Karpas-422 (cell line): ENCODE results near the gene RIPOR2. TPM values are rescaled to one million over a fixed set of nuclear protein-coding genes. Genes with fewer than 3 reads are reported as not detected.

Source experiments
- DNase-seq: peaks from one replicate; pipeline ENCODE4 v3.0.0-alpha.2; 2015
- H2AFZ ChIP-seq: fragments of 200-600 bp; sonication (generic); 2 replicates; pipeline ENCODE4 v1.6.1; 2014; ENCODE audit warnings: antibody characterized with exemption, low read length, mixed read lengths
- H3K27ac ChIP-seq: fragments of 200-600 bp; sonication (generic); 2 replicates; pipeline ENCODE4 v1.5.1; 2014; ENCODE audit warnings: mild to moderate bottlenecking, low read length, moderate library complexity
- H3K27me3 ChIP-seq: fragments of 200-600 bp; sonication (generic); 2 replicates; pipeline ENCODE4 v1.6.1; 2014; ENCODE audit warnings: low read length, mixed read lengths
- H3K36me3 ChIP-seq: fragments of 200-600 bp; sonication (generic); 2 replicates; pipeline ENCODE4 v1.6.1; 2014; ENCODE audit warnings: low read length, mixed read lengths; ENCODE audit not compliant: insufficient read depth
- H3K4me1 ChIP-seq: fragments of 200-600 bp; sonication (generic); 2 replicates; pipeline ENCODE4 v1.6.1; 2014; ENCODE audit warnings: mild to moderate bottlenecking, low read length, mixed read lengths
- H3K4me2 ChIP-seq: fragments of 200-600 bp; sonication (generic); 2 replicates; pipeline ENCODE4 v1.6.1; 2014; ENCODE audit warnings: low read length, low read depth, mild to moderate bottlenecking; ENCODE audit not compliant: poor library complexity, severe bottlenecking
- H3K4me3 ChIP-seq: fragments of 200-600 bp; sonication (generic); 2 replicates; pipeline ENCODE4 v1.5.1; 2014; ENCODE audit warnings: mild to moderate bottlenecking, antibody characterized with exemption, low read length, mixed read lengths
- H3K79me2 ChIP-seq: fragments of 200-600 bp; sonication (generic); 2 replicates; pipeline ENCODE4 v1.6.1; 2014; ENCODE audit warnings: mild to moderate bottlenecking, low read length, mixed read lengths
- H3K9ac ChIP-seq: fragments of 200-600 bp; sonication (generic); 2 replicates; pipeline ENCODE4 v1.6.0; 2014; ENCODE audit warnings: low read length
- H3K9me2 ChIP-seq: fragments of 200-600 bp; sonication (generic), shearing (Covaris generic); replicated peaks from 2 replicates; pipeline ENCODE4 v1.6.0; 2014; ENCODE audit warnings: mild to moderate bottlenecking, low read length, moderate library complexity; ENCODE audit not compliant: insufficient read depth
- H3K9me3 ChIP-seq: fragments of 300-700, 200-600 bp; sonication (generic); 2 replicates; pipeline ENCODE4 v1.6.1; 2014; ENCODE audit warnings: low read length, mixed read lengths
- H4K20me1 ChIP-seq: fragments of 200-600 bp; sonication (generic); 2 replicates; pipeline ENCODE4 v1.6.1; 2014; ENCODE audit warnings: mild to moderate bottlenecking, antibody characterized with exemption, low read length, low read depth; ENCODE audit not compliant: insufficient read depth
- total RNA-seq: library from RNA; depleted of rRNA; stranded (reverse); fragments of >200 nt; shearing (Covaris generic); gene quantifications from 2 replicates; pipeline ENCODE4 v1.2.3, GENCODE V29; 2014; ENCODE audit warnings: low replicate concordance

RIPOR2 gene
- total RNA-seq, 1 experiment from 2014 or later, result 72.1 TPM

- Histone ChIP-seq H3K36me3 (peaks cover 62% of the 10 kb centered on the region), H4K20me1 (no peaks in the 10 kb centered on the region)
- no peak for DNase-seq
These were observed 113.1 kb downstream of the RIPOR2 start for GRCh38 chr6:24822696-24823095.

GRCh38 chr6:24821860-24822444 is 113.8 kb downstream of the RIPOR2 start:
- no peaks in the 10 kb centered on the region for H3K27me3 ChIP-seq
- H3K9me3 ChIP-seq, result no peaks in the 10 kb centered on the region
- H3K36me3 ChIP-seq, result peaks cover 59% of the 10 kb centered on the region
- H3K4me2 ChIP-seq, result no peak overlapping the region
- no peak overlapping the region for H2AFZ ChIP-seq
- H3K4me1 ChIP-seq, result no peaks in the 10 kb centered on the region
- DNase-seq, result no peak
- no peak overlapping the region for H3K4me3 ChIP-seq
- no peaks in the 10 kb centered on the region for H4K20me1 ChIP-seq
- H3K27ac ChIP-seq, result no peak overlapping the region
- H3K9ac ChIP-seq, result no peak overlapping the region
- H3K79me2 ChIP-seq, result 0 out of 2 replicates have a peak, but pooled peaks cover 3% of the 10 kb centered on the region
- no peaks in the 10 kb centered on the region for H3K9me2 ChIP-seq

More at GRCh38 chr6:24822696-24823095, 113.1 kb downstream of the RIPOR2 start:
- H2AFZ ChIP-seq, result no peak overlapping the region
- no peaks in the 10 kb centered on the region for H3K9me3 ChIP-seq
- no peaks in the 10 kb centered on the region for H3K27me3 ChIP-seq
- H3K79me2 ChIP-seq, result 0 out of 2 replicates have a peak, but pooled peaks cover 3% of the 10 kb centered on the region
- H3K4me2 ChIP-seq, result no peak overlapping the region
- no peak overlapping the region for H3K9ac ChIP-seq
- H3K4me3 ChIP-seq, result no peak overlapping the region
- H3K9me2 ChIP-seq, result no peaks in the 10 kb centered on the region
- H3K27ac ChIP-seq, result no peak overlapping the region
- H3K4me1 ChIP-seq, result no peaks in the 10 kb centered on the region

- H2AFZ ChIP-seq, result no peak overlapping the region
These were observed 117.4 kb downstream of the RIPOR2 start for GRCh38 chr6:24818346-24818745.

GRCh38 chr6:24809728-24810127 is 126.0 kb downstream of the RIPOR2 start:
- Histone ChIP-seq H3K36me3 (peaks cover 55% of the 10 kb centered on the region), H3K4me1 (no peaks in the 10 kb centered on the region), H3K9ac (no peak overlapping the region), H3K9me2 (no peaks in the 10 kb centered on the region), H3K4me2 (no peak overlapping the region), H3K27me3 (no peaks in the 10 kb centered on the region), H3K27ac (no peak overlapping the region), H3K79me2 (no peaks in the 10 kb centered on the region), H4K20me1 (no peaks in the 10 kb centered on the region), H3K4me3 (no peak overlapping the region), H2AFZ (no peak overlapping the region), H3K9me3 (no peaks in the 10 kb centered on the region)
- DNase-seq, result no peak

More at GRCh38 chr6:24818346-24818745, 117.4 kb downstream of the RIPOR2 start:
- H3K9ac ChIP-seq, result no peak overlapping the region
- no peaks in the 10 kb centered on the region for H4K20me1 ChIP-seq
- H3K36me3 ChIP-seq, result peaks cover 32% of the 10 kb centered on the region
- H3K4me3 ChIP-seq, result no peak overlapping the region
- DNase-seq, result no peak
- H3K9me2 ChIP-seq, result no peaks in the 10 kb centered on the region
- no peak overlapping the region for H3K27ac ChIP-seq
- H3K4me2 ChIP-seq, result no peak overlapping the region
- H3K27me3 ChIP-seq, result no peaks in the 10 kb centered on the region
- H3K9me3 ChIP-seq, result no peaks in the 10 kb centered on the region
- H3K4me1 ChIP-seq, result no peaks in the 10 kb centered on the region
- no peaks in the 10 kb centered on the region for H3K79me2 ChIP-seq

- no peak for DNase-seq
- Histone ChIP-seq H3K79me2 (no peaks in the 10 kb centered on the region), H3K4me2 (no peak overlapping the region), H3K27ac (no peak overlapping the region), H3K4me3 (no peak overlapping the region), H3K9me3 (no peaks in the 10 kb centered on the region), H3K4me1 (no peaks in the 10 kb centered on the region), H3K9me2 (no peaks in the 10 kb centered on the region), H2AFZ (no peak overlapping the region), H4K20me1 (no peaks in the 10 kb centered on the region), H3K9ac (no peak overlapping the region), H3K36me3 (peaks cover 64% of the 10 kb centered on the region), H3K27me3 (no peaks in the 10 kb centered on the region)
These were observed 128.2 kb downstream of the RIPOR2 start for GRCh38 chr6:24807584-24807983.

- no peak for DNase-seq
- H3K36me3 ChIP-seq, result peaks cover 36% of the 10 kb centered on the region
- H3K79me2 ChIP-seq, result no peaks in the 10 kb centered on the region
- H3K4me3 ChIP-seq, result no peak overlapping the region
- H4K20me1 ChIP-seq, result no peaks in the 10 kb centered on the region
- no peak overlapping the region for H3K9ac ChIP-seq
- no peak overlapping the region for H2AFZ ChIP-seq
- no peaks in the 10 kb centered on the region for H3K9me3 ChIP-seq
- no peaks in the 10 kb centered on the region for H3K27me3 ChIP-seq
- H3K9me2 ChIP-seq, result no peaks in the 10 kb centered on the region
- H3K4me2 ChIP-seq, result no peak overlapping the region
- H3K4me1 ChIP-seq, result no peaks in the 10 kb centered on the region
- no peak overlapping the region for H3K27ac ChIP-seq
These were observed 133.3 kb downstream of the RIPOR2 start for GRCh38 chr6:24802271-24803059.

- Histone ChIP-seq H3K36me3 (peaks cover 7% of the 10 kb centered on the region; the same call in 1 of the 2 replicates), H2AFZ (no peak overlapping the region), H3K27ac (no peak overlapping the region), H3K9me2 (no peaks in the 10 kb centered on the region), H3K4me2 (no peak overlapping the region), H3K4me1 (no peaks in the 10 kb centered on the region), H3K4me3 (no peak overlapping the region), H3K79me2 (no peaks in the 10 kb centered on the region), H4K20me1 (no peaks in the 10 kb centered on the region), H3K9ac (no peak overlapping the region), H3K9me3 (no peaks in the 10 kb centered on the region), H3K27me3 (no peaks in the 10 kb centered on the region)
- no peak for DNase-seq
These were observed 136.2 kb downstream of the RIPOR2 start for GRCh38 chr6:24799541-24799915.

- no peak for DNase-seq
- Histone ChIP-seq H3K9me3 (no peaks in the 10 kb centered on the region), H3K4me3 (no peak within 1 kb of the TSS), H3K36me3 (peaks cover 3% of the 10 kb centered on the region; the same call in 1 of the 2 replicates), H3K4me1 (no peaks in the 10 kb centered on the region), H4K20me1 (no peaks in the 10 kb centered on the region), H3K9me2 (no peaks in the 10 kb centered on the region), H3K4me2 (no peak within 1 kb of the TSS), H2AFZ (no peak within 1 kb of the TSS), H3K9ac (no peak within 1 kb of the TSS), H3K79me2 (no peaks in the 10 kb centered on the region), H3K27ac (no peak within 1 kb of the TSS), H3K27me3 (no peaks in the 10 kb centered on the region)
These were observed 136.8 kb downstream of the RIPOR2 start, which contains the start of gene ARMH2 for GRCh38 chr6:24798740-24799540. TSS of gene ARMH2 (minus strand) at chr6:24798917. CDS start at chr6:24798857, 60 bp downstream.
